ENCODE measurements around the gene MTAP. TPM values are rescaled to one million over a fixed set of nuclear protein-coding genes. Genes with fewer than 3 reads are reported as not detected.

The MTAP gene
- total RNA-seq (14.1 and 21.5 TPM in 2 replicates), polyA plus RNA-seq (23.0 and 26.4 TPM in 2 replicates)

- Histone ChIP-seq H3K9me3 (ENCODE audit: low read depth) (no peaks in the 10 kb centered on the region), H3K4me1 (ENCODE audit: low read depth) (peaks cover 9% of the 10 kb centered on the region), H3K4me3 (peak within 1 kb of the TSS; percentile 91), H3K27me3 (peaks cover 35% of the 10 kb centered on the region), H3K36me3 (no peaks in the 10 kb centered on the region), H3K27ac (peak within 1 kb of the TSS; percentile 61)
- TF ChIP-seq CTCF (IDR thresholded peaks at IDR 0.05; ENCODE audit: low read depth, low read length), result no peak
- peak; percentile 94 to 97 for DNase-seq (ENCODE audit: low read depth in 1 of 2, low spot score in 1 of 2)
Observed at GRCh38 chr9:21802418-21803000, at the start of gene MTAP. TSS of gene MTAP (plus strand) at chr9:21802636. CDS start at chr9:21802749, 113 bp downstream.

- no peak for DNase-seq (ENCODE audit: low read depth in 1 of 2, low spot score in 1 of 2)
- Histone ChIP-seq H3K27ac (no peak overlapping the region), H3K27me3 (peaks cover 100% of the 10 kb centered on the region), H3K4me1 (ENCODE audit: low read depth) (no peaks in the 10 kb centered on the region), H3K9me3 (ENCODE audit: low read depth) (no peaks in the 10 kb centered on the region), H3K36me3 (no peaks in the 10 kb centered on the region), H3K4me3 (no peak overlapping the region)
- no peak for TF ChIP-seq CTCF (IDR thresholded peaks at IDR 0.05; ENCODE audit: low read depth, low read length)
Observed at GRCh38 chr9:21753523-21753922, 48.9 kb upstream of the MTAP start.

DNA sequence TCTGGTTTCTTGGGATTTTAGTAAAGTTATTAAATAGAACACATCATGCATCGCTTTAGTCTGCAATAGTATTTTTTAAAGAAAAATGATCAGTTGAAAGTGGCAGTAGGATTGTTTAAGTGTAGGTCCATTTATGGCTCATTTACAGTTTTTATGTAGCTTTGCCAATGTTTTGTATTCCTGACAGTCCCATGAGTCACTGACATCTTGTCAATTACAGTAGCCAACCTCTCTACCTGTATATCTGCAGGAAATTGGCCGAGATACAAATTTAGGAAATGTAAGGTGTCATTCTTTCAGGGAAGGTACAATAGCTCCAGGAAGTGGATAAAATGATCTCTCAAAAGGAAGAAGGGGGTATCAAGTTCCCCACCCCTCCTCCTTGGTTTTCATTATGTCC, 47.7 kb upstream of the MTAP start:
- no peak for DNase-seq (ENCODE audit: low read depth in 1 of 2, low spot score in 1 of 2)
- H3K27me3 ChIP-seq, result peaks cover 100% of the 10 kb centered on the region
- H3K4me1 ChIP-seq (ENCODE audit: low read depth), result no peaks in the 10 kb centered on the region
- no peak overlapping the region for H3K4me3 ChIP-seq
- H3K36me3 ChIP-seq, result no peaks in the 10 kb centered on the region
- H3K27ac ChIP-seq, result no peak overlapping the region
- TF ChIP-seq CTCF (IDR thresholded peaks at IDR 0.05; ENCODE audit: low read depth, low read length), result no peak
- H3K9me3 ChIP-seq (ENCODE audit: low read depth), result no peaks in the 10 kb centered on the region

DNA sequence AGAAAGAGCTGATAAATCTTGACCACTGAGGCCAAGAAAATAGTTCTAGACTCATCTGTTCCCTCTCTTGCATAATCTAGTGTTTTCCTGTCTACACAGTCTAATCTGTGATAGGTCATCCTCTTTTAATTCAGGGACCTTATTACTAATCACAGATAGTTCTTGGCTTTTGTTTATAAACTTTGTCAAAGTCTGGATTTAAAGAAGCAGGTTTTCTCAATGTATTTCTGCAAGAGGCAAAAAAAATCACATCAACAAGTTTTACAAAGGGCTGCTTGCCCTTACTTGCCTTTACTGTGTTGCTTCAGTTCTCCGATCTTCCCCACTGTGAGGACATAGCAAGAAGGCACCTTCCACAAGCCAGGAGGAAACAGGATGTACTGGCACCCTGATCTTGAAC, 43.9 kb upstream of the MTAP start:
- Histone ChIP-seq H3K4me3 (no peak overlapping the region), H3K36me3 (no peaks in the 10 kb centered on the region), H3K9me3 (ENCODE audit: low read depth) (no peaks in the 10 kb centered on the region), H3K27me3 (peaks cover 98% of the 10 kb centered on the region), H3K27ac (no peak overlapping the region), H3K4me1 (ENCODE audit: low read depth) (no peaks in the 10 kb centered on the region)
- TF ChIP-seq CTCF (IDR thresholded peaks at IDR 0.05; ENCODE audit: low read depth, low read length), result no peak
- DNase-seq (ENCODE audit: low read depth in 1 of 2, low spot score in 1 of 2), result peak in 1 of 2 donors; percentile 35

DNA sequence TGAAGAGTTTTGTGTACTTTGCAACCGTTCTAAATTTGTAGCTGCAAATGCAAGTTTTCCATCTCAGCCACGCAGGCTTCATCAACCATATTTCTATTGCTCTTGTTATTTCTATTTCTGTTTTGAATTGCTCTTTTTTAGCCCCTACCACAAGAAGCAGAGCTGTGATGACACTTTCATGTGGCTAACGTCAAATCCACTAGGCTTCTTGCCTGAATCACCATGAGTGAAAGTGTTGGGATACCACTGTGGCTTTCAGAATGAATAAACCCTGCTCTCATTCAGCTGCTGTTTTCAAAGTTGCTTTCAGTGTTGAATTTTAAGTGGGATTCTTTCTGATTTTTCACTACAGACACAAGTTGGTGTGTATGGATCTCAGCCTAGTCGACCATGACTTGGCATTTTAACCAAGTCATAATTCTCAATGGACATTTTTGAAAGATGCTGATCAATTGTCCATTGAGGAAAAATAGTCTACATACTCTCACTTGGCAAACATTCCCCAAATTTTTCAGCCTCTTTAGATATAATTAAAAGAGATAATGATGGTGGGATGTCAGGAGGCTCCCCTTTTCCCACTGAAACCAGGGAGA, 41.0 kb upstream of the MTAP start:
- Histone ChIP-seq H3K4me1 (ENCODE audit: low read depth) (no peaks in the 10 kb centered on the region), H3K36me3 (no peaks in the 10 kb centered on the region), H3K27ac (no peak overlapping the region), H3K27me3 (peaks cover 96% of the 10 kb centered on the region), H3K4me3 (no peak overlapping the region), H3K9me3 (ENCODE audit: low read depth) (no peaks in the 10 kb centered on the region)
- no peak for DNase-seq (ENCODE audit: low read depth in 1 of 2, low spot score in 1 of 2)
- no peak for TF ChIP-seq CTCF (IDR thresholded peaks at IDR 0.05; ENCODE audit: low read depth, low read length)
